Naive thymus-derived CD4-positive, alpha-beta T cell (primary cell): ENCODE results near the gene TECTA. TPM values are rescaled to one million over a fixed set of nuclear protein-coding genes. Genes with fewer than 3 reads are reported as not detected.

ENCODE experiments used
- ATAC-seq: fragments of 150-1000 bp; cut with Tn5 transposase; 2 replicates; pipeline ENCODE4 v1.10.0; 2021; ENCODE audit warnings: mild to moderate bottlenecking, moderate library complexity
- CTCF ChIA-PET: fragments of 350-600 bp; sonication (Branson Sonifier 250); formaldehyde crosslinking; loops from one replicate; lab custom pipeline; 2021; ENCODE audit warnings: antibody characterized with exemption; lab: Charles Lee
- POLR2A ChIA-PET: fragments of 350-600 bp; sonication (Branson Sonifier 250); formaldehyde crosslinking; loops from one replicate; lab custom pipeline; 2021; ENCODE audit warnings: antibody characterized with exemption, inconsistent platforms; lab: Charles Lee
- DNase-seq, 9 donors: peaks; one replicate each; pipeline versions ENCODE4 v3.0.0 to v3.0.0-alpha.2; 2020 to 2022; ENCODE audit warnings: mixed read lengths in 1 of 9
- H3K27ac ChIP-seq: one replicate; pipeline ENCODE4 v1.7.0; 2013; ENCODE audit warnings: mild to moderate bottlenecking, low read depth, low read length, moderate library complexity
- H3K27me3 ChIP-seq, 2 donors: one replicate each; pipeline ENCODE4 v1.7.0; 2013; ENCODE audit warnings: low read length in 2 of 2, mild to moderate bottlenecking in 2 of 2, moderate library complexity in 2 of 2; ENCODE audit not compliant: control insufficient read depth in 2 of 2, insufficient read depth in 2 of 2
- H3K36me3 ChIP-seq, 3 experiments: 1 replicate in 2 of 3; 2 replicates in 1 of 3; pipeline ENCODE4 v1.7.0; 2013; ENCODE audit warnings: low read length in 3 of 3, mild to moderate bottlenecking in 3 of 3, moderate library complexity in 1 of 3; ENCODE audit not compliant: insufficient read depth in 3 of 3, control insufficient read depth in 2 of 3
- H3K4me1 ChIP-seq, 2 donors: one replicate each; pipeline ENCODE4 v1.7.0; 2013; ENCODE audit warnings: low read length in 2 of 2, mild to moderate bottlenecking in 2 of 2, moderate library complexity in 1 of 2; ENCODE audit not compliant: control insufficient read depth in 2 of 2, insufficient read depth in 2 of 2
- H3K4me3 ChIP-seq: 2 replicates; pipeline ENCODE4 v1.7.0; 2013; ENCODE audit warnings: mild to moderate bottlenecking, low read length
- H3K9me3 ChIP-seq, 3 experiments: 1 replicate in 2 of 3; 2 replicates in 1 of 3; pipeline ENCODE4 v1.7.0; 2013; ENCODE audit warnings: low read length in 3 of 3; ENCODE audit not compliant: control insufficient read depth in 2 of 3
- H3K27ac Mint-ChIP-seq, 9 donors: one replicate each; pipeline ENCODE4 v1.8.0; 2020 to 2022; ENCODE audit warnings: mixed read lengths in 9 of 9, mild to moderate bottlenecking in 8 of 9, moderate library complexity in 5 of 9, inconsistent platforms in 2 of 9
- H3K27me3 Mint-ChIP-seq, 5 donors: one replicate each; pipeline ENCODE4 v1.8.0; 2021 to 2022; ENCODE audit warnings: mixed read lengths in 5 of 5, mild to moderate bottlenecking in 1 of 5
- H3K36me3 Mint-ChIP-seq, 5 donors: one replicate each; pipeline ENCODE4 v1.8.0; 2020 to 2022; ENCODE audit warnings: mixed read lengths in 5 of 5, mild to moderate bottlenecking in 3 of 5, inconsistent platforms in 1 of 5
- H3K4me1 Mint-ChIP-seq, 7 donors: one replicate each; pipeline ENCODE4 v1.8.0; 2020 to 2022; ENCODE audit warnings: mixed read lengths in 7 of 7, mild to moderate bottlenecking in 3 of 7, inconsistent platforms in 1 of 7
- H3K4me3 Mint-ChIP-seq, 10 donors: one replicate each; pipeline ENCODE4 v1.8.0; 2020 to 2022; ENCODE audit warnings: mild to moderate bottlenecking in 10 of 10, mixed read lengths in 10 of 10, moderate library complexity in 6 of 10, inconsistent platforms in 2 of 10
- H3K9me3 Mint-ChIP-seq, 11 donors: one replicate each; pipeline ENCODE4 v1.8.0; 2020 to 2022; ENCODE audit warnings: mixed read lengths in 11 of 11, mild to moderate bottlenecking in 4 of 11, inconsistent platforms in 1 of 11, moderate library complexity in 1 of 11
- intact Hi-C, 2 donors: fragments of 100-400 bp; cut with micrococcal nuclease; formaldehyde crosslinking; loops; one replicate each; pipeline ENCODE4 v1.15.1; 2023
- polyA plus RNA-seq, 2 donors: library from polyadenylated mRNA; unstranded; fragments of 300-500 nt; fragmentation: Illumina TruSeq; gene quantifications; one replicate each; pipeline ENCODE4 v1.2.3, GENCODE V29; 2021
- total RNA-seq, 6 experiments: library from RNA in 5 of 6; stranded (reverse) in 5 of 6; gene quantifications; 1 replicate in 5 of 6; 2 replicates in 1 of 6; pipeline ENCODE4 v1.2.3 and lab custom pipeline; 2021 to 2026

The TECTA gene
- total and polyA plus RNA-seq, 7 experiments from 2014 or later, result 0.29 to 0.75 (median 0.47) TPM

DNA sequence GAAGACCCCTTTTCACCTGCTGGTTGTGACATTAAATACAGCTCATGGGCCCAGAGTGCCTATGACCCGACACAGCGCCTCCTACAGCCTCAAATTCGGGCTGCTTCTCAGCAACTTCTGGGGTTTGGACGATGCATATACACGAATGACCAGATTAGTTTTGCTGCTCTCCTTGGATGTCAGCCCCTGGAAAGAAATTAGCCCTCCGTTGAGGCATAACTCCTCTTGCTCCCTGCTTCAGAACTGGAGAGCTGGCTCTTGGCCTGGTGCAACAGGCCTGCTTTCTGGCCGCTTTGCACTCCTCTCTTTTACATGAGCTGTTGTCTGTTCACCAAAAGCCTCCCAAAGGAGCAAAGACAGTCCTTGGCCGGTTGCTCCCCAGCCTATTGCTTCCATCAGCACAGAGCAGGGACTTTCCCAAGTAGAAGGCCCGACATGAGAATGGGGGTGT, 3.3 kb downstream of the TECTA start:
- no peak for DNase-seq
- Histone ChIP-seq H3K27ac (no peak overlapping the region), H3K4me3 (no peak overlapping the region), H3K36me3 (no peaks in the 10 kb centered on the region), H3K4me1 (no peaks in the 10 kb centered on the region), H3K9me3 (no peaks in the 10 kb centered on the region), H3K27me3 (no peaks in the 10 kb centered on the region)
- H3K4me3 Mint-ChIP-seq, result peak overlapping the region in 1 of 10 donors; percentile 13
- H3K36me3 Mint-ChIP-seq, result no peaks in the 10 kb centered on the region
- H3K27me3 Mint-ChIP-seq, result peaks cover 0 to 15% (median 0%) of the 10 kb centered on the region in 5 donors
- CTCF ChIA-PET, result no interaction called here
- intact Hi-C loops, result no loop called here
- H3K4me1 Mint-ChIP-seq, result no peaks in the 10 kb centered on the region
- no peaks in the 10 kb centered on the region for H3K9me3 Mint-ChIP-seq
- no peak for ATAC-seq
- H3K27ac Mint-ChIP-seq, result no peak overlapping the region
- POLR2A ChIA-PET, result no interaction called here

DNA sequence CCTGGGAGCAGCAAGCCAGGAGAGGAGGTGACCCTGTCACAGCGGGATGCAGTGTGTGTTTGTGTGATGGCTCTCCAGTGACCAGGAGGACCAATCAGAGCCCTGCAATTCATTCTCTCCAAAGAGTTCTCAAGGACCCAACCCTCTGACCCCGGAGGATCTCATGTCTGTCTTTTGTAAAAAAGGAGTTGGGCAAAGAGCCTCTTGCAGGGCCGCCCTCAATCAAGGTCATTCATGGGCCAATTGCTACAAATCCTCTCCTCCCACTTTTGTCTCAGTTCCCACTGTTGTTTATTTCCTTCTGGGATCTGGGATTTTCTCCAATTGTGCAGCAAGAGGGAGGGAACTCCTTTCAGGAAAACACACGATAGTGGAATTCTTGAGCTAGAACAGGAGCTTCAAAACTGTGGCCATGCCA, 4.0 kb downstream of the TECTA start:
- Mint-ChIP-seq H3K27ac (no peak overlapping the region), H3K4me1 (no peaks in the 10 kb centered on the region), H3K9me3 (no peaks in the 10 kb centered on the region), H3K4me3 (no peak overlapping the region), H3K27me3 (peaks cover 0 to 19% (median 0%) of the 10 kb centered on the region in 5 donors), H3K36me3 (no peaks in the 10 kb centered on the region)
- no peak overlapping the region for H3K4me3 ChIP-seq
- no peaks in the 10 kb centered on the region for H3K27me3 ChIP-seq
- intact Hi-C loops, result no loop called here
- H3K9me3 ChIP-seq, result no peaks in the 10 kb centered on the region
- CTCF ChIA-PET, result no interaction called here
- ATAC-seq (no peak), DNase-seq (no peak)
- POLR2A ChIA-PET, result no interaction called here
- H3K27ac ChIP-seq, result no peak overlapping the region
- no peaks in the 10 kb centered on the region for H3K4me1 ChIP-seq
- H3K36me3 ChIP-seq, result no peaks in the 10 kb centered on the region

DNA sequence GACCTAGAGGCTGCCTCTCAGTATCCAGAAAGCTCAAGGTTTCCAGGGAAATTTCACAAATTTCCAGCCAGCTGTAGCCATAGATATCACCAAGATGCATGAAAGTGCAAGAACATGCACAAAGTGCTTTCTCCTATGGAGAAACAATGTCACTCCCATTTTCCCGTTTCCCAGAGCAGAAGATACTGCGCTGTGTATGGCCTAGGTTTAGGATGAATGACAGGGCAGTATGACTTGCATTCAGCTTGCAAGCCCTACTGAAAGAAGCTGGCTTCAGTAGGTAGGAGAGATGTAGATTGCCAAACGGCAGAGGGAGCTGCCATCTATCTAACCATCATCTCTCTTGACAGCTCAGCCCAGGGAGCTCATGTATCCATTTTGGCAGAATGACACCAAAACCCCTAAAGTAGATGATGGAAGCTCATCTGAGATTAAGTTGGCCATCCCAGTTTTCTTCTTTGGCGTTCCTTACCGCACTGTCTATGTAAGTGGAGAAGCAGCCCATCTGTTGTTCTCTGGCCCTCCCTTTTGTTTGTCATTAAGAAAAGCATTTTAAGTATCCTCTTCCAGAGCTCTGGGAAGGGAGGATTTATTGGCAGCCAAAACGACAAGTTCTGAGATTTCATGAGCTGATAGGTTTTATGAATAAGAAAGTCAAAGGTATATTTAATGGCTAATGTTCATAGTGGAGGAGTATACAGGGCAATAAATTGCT, 4.6 kb downstream of the TECTA start:
- no peak overlapping the region for H3K4me3 ChIP-seq
- ATAC-seq (no peak), DNase-seq (no peak)
- ChIA-PET POLR2A (no interaction called here), CTCF (no interaction called here)
- H3K27ac ChIP-seq, result no peak overlapping the region
- H3K9me3 ChIP-seq, result no peaks in the 10 kb centered on the region
- Mint-ChIP-seq H3K36me3 (no peaks in the 10 kb centered on the region), H3K4me1 (no peaks in the 10 kb centered on the region), H3K9me3 (no peaks in the 10 kb centered on the region), H3K27ac (no peak overlapping the region), H3K4me3 (no peak overlapping the region), H3K27me3 (peaks cover 0 to 21% (median 0%) of the 10 kb centered on the region in 5 donors)
- H3K4me1 ChIP-seq, result no peaks in the 10 kb centered on the region
- no peaks in the 10 kb centered on the region for H3K36me3 ChIP-seq
- H3K27me3 ChIP-seq, result no peaks in the 10 kb centered on the region
- intact Hi-C loops, result no loop called here

DNA sequence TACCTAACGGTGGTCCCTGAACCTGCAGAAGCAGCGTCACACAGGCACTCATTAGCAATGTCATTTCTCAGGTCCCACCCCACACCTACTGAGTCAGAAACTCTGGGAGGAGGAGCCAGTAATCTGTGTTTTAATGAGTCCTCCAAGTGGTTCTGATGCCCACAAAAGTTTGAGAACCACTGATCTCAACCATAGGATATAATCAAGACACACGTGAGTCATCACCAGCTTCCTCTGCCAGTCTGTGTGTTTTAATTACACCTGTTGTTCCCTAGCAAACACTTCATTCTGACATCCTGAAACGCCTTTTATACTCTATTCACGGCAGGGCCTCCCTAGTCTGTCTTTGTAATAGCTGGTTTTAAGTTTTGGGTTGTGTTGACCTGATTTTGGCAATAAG, 5.8 kb downstream of the TECTA start:
- no peaks in the 10 kb centered on the region for H3K4me1 ChIP-seq
- no peaks in the 10 kb centered on the region for H3K36me3 ChIP-seq
- Mint-ChIP-seq H3K9me3 (no peaks in the 10 kb centered on the region), H3K4me3 (no peak overlapping the region), H3K27ac (no peak overlapping the region), H3K4me1 (no peaks in the 10 kb centered on the region), H3K36me3 (no peaks in the 10 kb centered on the region), H3K27me3 (peaks cover 0 to 28% (median 4%) of the 10 kb centered on the region in 5 donors)
- intact Hi-C loops, result no loop called here
- no peak overlapping the region for H3K4me3 ChIP-seq
- ChIA-PET CTCF (interaction anchor here (0.5 kb wide), 1 partner anchor 82 kb away, joined by 3 read pairs; no protein-coding TSS in a partner anchor), POLR2A (no interaction called here)
- DNase-seq (no peak), ATAC-seq (no peak)
- no peaks in the 10 kb centered on the region for H3K9me3 ChIP-seq
- no peaks in the 10 kb centered on the region for H3K27me3 ChIP-seq
- no peak overlapping the region for H3K27ac ChIP-seq

DNA sequence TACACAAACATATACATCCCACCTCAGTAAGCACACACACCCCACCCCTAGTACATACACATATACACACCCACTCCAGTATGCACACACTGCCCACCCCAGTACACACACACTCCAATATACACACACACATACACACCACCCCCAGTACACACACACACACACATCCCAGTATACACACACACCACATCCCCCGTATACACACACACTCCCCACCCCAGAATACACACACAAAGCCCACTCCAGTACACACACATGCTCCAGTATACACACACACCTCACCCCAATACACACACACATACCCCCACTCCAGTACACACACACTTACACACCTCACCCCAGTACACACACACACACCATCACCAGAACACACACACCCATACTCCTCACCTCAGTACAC, 7.4 kb downstream of the TECTA start:
- intact Hi-C loops, result no loop called here
- H3K9me3 Mint-ChIP-seq, result no peaks in the 10 kb centered on the region
- peaks cover 0 to 5% (median 0%) of the 10 kb centered on the region in 7 donors for H3K4me1 Mint-ChIP-seq

DNA sequence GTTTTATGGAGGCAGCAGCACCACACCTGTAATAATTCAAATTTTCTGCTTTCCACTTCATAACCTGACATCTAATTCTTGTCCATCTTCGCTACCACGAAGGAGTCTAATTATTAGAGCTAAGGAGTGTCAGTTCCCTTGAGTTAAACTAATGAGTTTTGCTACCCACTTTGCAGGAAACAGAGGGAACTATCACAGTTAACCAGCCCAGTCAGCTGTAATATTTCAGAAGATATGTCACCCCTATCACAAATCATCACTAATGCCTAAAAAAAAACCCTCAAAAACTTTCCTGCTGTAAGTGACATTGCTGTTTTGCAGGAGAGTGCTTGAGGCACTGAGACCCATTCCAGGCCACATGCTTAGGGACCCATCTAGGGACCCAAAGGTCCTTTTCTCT, 8.4 kb downstream of the TECTA start:
- Mint-ChIP-seq H3K27me3 (peaks cover 5 to 29% (median 15%) of the 10 kb centered on the region in 5 donors), H3K4me3 (no peak overlapping the region), H3K27ac (no peak overlapping the region), H3K36me3 (no peaks in the 10 kb centered on the region), H3K4me1 (peaks cover 0 to 5% (median 0%) of the 10 kb centered on the region in 7 donors), H3K9me3 (no peaks in the 10 kb centered on the region)
- Histone ChIP-seq H3K4me3 (no peak overlapping the region), H3K36me3 (no peaks in the 10 kb centered on the region), H3K9me3 (no peaks in the 10 kb centered on the region), H3K27me3 (no peaks in the 10 kb centered on the region), H3K4me1 (no peaks in the 10 kb centered on the region), H3K27ac (no peak overlapping the region)
- ChIA-PET POLR2A (interaction anchor here (0.6 kb wide), 1 partner anchor 17 kb away, joined by 4 read pairs; no protein-coding TSS in a partner anchor), CTCF (interaction anchor here (0.5 kb wide), 1 partner anchor 41 kb away, joined by 4 read pairs; no protein-coding TSS in a partner anchor)
- ATAC-seq (no peak), DNase-seq (no peak)
- intact Hi-C loops, result no loop called here

More for the DNA sequence above, 7.4 kb downstream of the TECTA start:
- Histone ChIP-seq H3K9me3 (no peaks in the 10 kb centered on the region), H3K27ac (no peak overlapping the region), H3K4me1 (no peaks in the 10 kb centered on the region), H3K27me3 (no peaks in the 10 kb centered on the region), H3K36me3 (no peaks in the 10 kb centered on the region), H3K4me3 (no peak overlapping the region)
- CTCF ChIA-PET, result no interaction called here
- peak; percentile 20 for ATAC-seq
- Mint-ChIP-seq H3K4me3 (no peak overlapping the region), H3K36me3 (no peaks in the 10 kb centered on the region), H3K27me3 (peaks cover 1 to 29% (median 7%) of the 10 kb centered on the region in 5 donors), H3K27ac (no peak overlapping the region)
- no peak for DNase-seq
- POLR2A ChIA-PET, result no interaction called here
